Neural cell (in vitro differentiated cells): ENCODE results near the gene SLC6A2. TPM values are rescaled to one million over a fixed set of nuclear protein-coding genes. Genes with fewer than 3 reads are reported as not detected.

Source experiments
- H2AFZ ChIP-seq: fragments of 200-600, 300-800 bp; sonication (generic), shearing (Covaris generic); 2 replicates; pipeline ENCODE4 v1.6.0; 2014; ENCODE audit warnings: low read depth, mild to moderate bottlenecking, antibody characterized with exemption, low read length, moderate library complexity
- H3F3A ChIP-seq: fragments of 200-600 bp; shearing (Covaris generic); 2 replicates; pipeline ENCODE4 v1.6.1; 2016; ENCODE audit warnings: mild to moderate bottlenecking, moderate library complexity, mixed read lengths, antibody characterized with exemption, low read length; ENCODE audit not compliant: insufficient read depth, poor library complexity, severe bottlenecking
- H3K27ac ChIP-seq: fragments of 200-600, 300-800 bp; sonication (generic), shearing (Covaris generic); 2 replicates; pipeline ENCODE4 v1.5.1; 2014; ENCODE audit warnings: mild to moderate bottlenecking, low read length, moderate library complexity
- H3K27me3 ChIP-seq: fragments of 300-800, 200-600 bp; sonication (generic), shearing (Covaris generic); 2 replicates; pipeline ENCODE4 v1.6.0; 2014; ENCODE audit warnings: mild to moderate bottlenecking, low read depth, low read length, moderate library complexity; ENCODE audit not compliant: insufficient read depth
- H3K36me3 ChIP-seq: fragments of 300-800, 200-600 bp; sonication (generic), shearing (Covaris generic); 2 replicates; pipeline ENCODE4 v1.5.1; 2014; ENCODE audit warnings: mild to moderate bottlenecking, antibody characterized with exemption, low read length, moderate library complexity; ENCODE audit not compliant: insufficient read depth
- H3K4me2 ChIP-seq: fragments of 300-800, 200-600 bp; sonication (generic), shearing (Covaris generic); 2 replicates; pipeline ENCODE4 v1.6.0; 2014; ENCODE audit warnings: mild to moderate bottlenecking, low read length
- H3K4me3 ChIP-seq: fragments of 300-800, 200-600 bp; sonication (generic), shearing (Covaris generic); 2 replicates; pipeline ENCODE4 v1.5.1; 2014; ENCODE audit warnings: mild to moderate bottlenecking, low read length, moderate library complexity
- H3K79me2 ChIP-seq: fragments of 200-600 bp; shearing (Covaris generic); replicated peaks from 2 replicates; pipeline ENCODE4 v1.6.0; 2014; ENCODE audit warnings: mild to moderate bottlenecking, low read length, moderate library complexity; ENCODE audit not compliant: insufficient read depth
- H3K9ac ChIP-seq: fragments of 300-800, 200-600 bp; sonication (generic), shearing (Covaris generic); 2 replicates; pipeline ENCODE4 v1.6.1; 2016; ENCODE audit warnings: mild to moderate bottlenecking, low read length, mixed read lengths
- H3K9me2 ChIP-seq: fragments of 200-600 bp; shearing (Covaris generic); 2 replicates; pipeline ENCODE4 v1.6.1; 2016; ENCODE audit warnings: mild to moderate bottlenecking, low read length, mixed read lengths; ENCODE audit not compliant: insufficient read depth
- H3K9me3 ChIP-seq: fragments of 200-600, 300-800 bp; sonication (generic), shearing (Covaris generic); 2 replicates; pipeline ENCODE4 v1.6.1; 2016; ENCODE audit warnings: mild to moderate bottlenecking, mixed run types, low read length, moderate library complexity, mixed read lengths
- H4K20me1 ChIP-seq: fragments of 200-600 bp; shearing (Covaris generic); 2 replicates; pipeline ENCODE4 v1.6.1; 2016; ENCODE audit warnings: mild to moderate bottlenecking, mixed run types; ENCODE audit not compliant: insufficient read depth
- CTCF ChIP-seq: fragments of 450-650 bp; IDR thresholded peaks from 2 replicates; pipeline ENCODE4 v1.5.1; 2014; ENCODE audit warnings: antibody characterized with exemption, mild to moderate bottlenecking, moderate library complexity; ENCODE audit not compliant: poor library complexity, severe bottlenecking
- EP300 ChIP-seq: fragments of 450-650 bp; conservative IDR thresholded peaks from 2 replicates; pipeline ENCODE4 v1.6.1; 2014; ENCODE audit warnings: antibody characterized with exemption, mild to moderate bottlenecking, moderate library complexity; ENCODE audit not compliant: poor library complexity, severe bottlenecking
- EZH2 ChIP-seq: fragments of 200-600, 300-800 bp; shearing (Covaris generic), sonication (generic); IDR thresholded peaks from 2 replicates; pipeline ENCODE4 v1.6.1; 2014; ENCODE audit warnings: antibody characterized with exemption, low read length, borderline replicate concordance, mild to moderate bottlenecking; ENCODE audit not compliant: insufficient read depth, poor library complexity, severe bottlenecking
- MXI1 ChIP-seq: fragments of 450-650 bp; conservative IDR thresholded peaks from 2 replicates; pipeline ENCODE4 v1.6.1; 2014; ENCODE audit warnings: antibody characterized with exemption, mild to moderate bottlenecking; ENCODE audit not compliant: poor library complexity, severe bottlenecking
- POLR2AphosphoS5 ChIP-seq: IDR thresholded peaks from 2 replicates; pipeline ENCODE4 v1.6.1; 2012
- RAD21 ChIP-seq: fragments of 450-650 bp; conservative IDR thresholded peaks from 2 replicates; pipeline ENCODE4 v1.6.1; 2014; ENCODE audit warnings: antibody characterized with exemption, mild to moderate bottlenecking, moderate library complexity
- REST ChIP-seq: IDR thresholded peaks from 2 replicates; pipeline ENCODE4 v1.6.1; 2012; ENCODE audit warnings: borderline replicate concordance
- SMC3 ChIP-seq: fragments of 450-650 bp; conservative IDR thresholded peaks from 2 replicates; pipeline ENCODE4 v1.6.1; 2014; ENCODE audit warnings: antibody characterized with exemption, mild to moderate bottlenecking, moderate library complexity; ENCODE audit not compliant: poor library complexity
- TAF1 ChIP-seq: IDR thresholded peaks from 2 replicates; pipeline ENCODE4 v1.6.1; 2012; ENCODE audit warnings: low read depth
- polyA plus RNA-seq: library from polyadenylated mRNA; depleted of rRNA; stranded (reverse); fragments of >200 nt; gene quantifications from 2 replicates; pipeline ENCODE4 v1.2.3, GENCODE V29; 2014

SLC6A2 gene
- polyA plus RNA-seq, 1 donor from 2014 or later: not detected

- no peak overlapping the region for H3K9ac ChIP-seq
- H4K20me1 ChIP-seq: no peaks in the 10 kb centered on the region
- H3K79me2 ChIP-seq: no peaks in the 10 kb centered on the region
- no peaks in the 10 kb centered on the region for H3K36me3 ChIP-seq
- H3K4me2 ChIP-seq: no peak overlapping the region
- H3K27me3 ChIP-seq: no peaks in the 10 kb centered on the region
- TF ChIP-seq CTCF (no peak), EP300 (no peak), TAF1 (no peak), EZH2 (no peak), POLR2AphosphoS5 (no peak), MXI1 (no peak)
- no peaks in the 10 kb centered on the region for H3K9me2 ChIP-seq
- no peaks in the 10 kb centered on the region for H3F3A ChIP-seq
- no peak overlapping the region for H3K4me3 ChIP-seq
- H3K9me3 ChIP-seq: no peaks in the 10 kb centered on the region
- H2AFZ ChIP-seq: no peak overlapping the region
- H3K27ac ChIP-seq: no peak overlapping the region
These were observed 82.2 kb downstream of the SLC6A2 start for GRCh38 chr16:55737966-55738365.

- H3K27ac ChIP-seq: no peak overlapping the region
- no peak overlapping the region for H2AFZ ChIP-seq
- no peaks in the 10 kb centered on the region for H3K79me2 ChIP-seq
- H3K4me2 ChIP-seq: no peak overlapping the region
- H3K9ac ChIP-seq: no peak overlapping the region
- no peaks in the 10 kb centered on the region for H3K9me3 ChIP-seq
- H3K9me2 ChIP-seq: no peaks in the 10 kb centered on the region
- H3K27me3 ChIP-seq: no peaks in the 10 kb centered on the region
- no peaks in the 10 kb centered on the region for H4K20me1 ChIP-seq
- no peaks in the 10 kb centered on the region for H3K36me3 ChIP-seq
- no peak overlapping the region for H3K4me3 ChIP-seq
- TF ChIP-seq EP300 (no peak), EZH2 (no peak), MXI1 (no peak), POLR2AphosphoS5 (no peak), CTCF (no peak), REST (no peak), RAD21 (no peak), SMC3 (no peak), TAF1 (no peak)
- no peaks in the 10 kb centered on the region for H3F3A ChIP-seq
These were observed 90.3 kb downstream of the SLC6A2 start for GRCh38 chr16:55746081-55746480.
